ENCODE data around the gene SYMPK.
"Not testable (repeated sequence)": the region's sequence is repeated elsewhere in the genome, so short reads cannot be mapped to it uniquely, and the experiment has no call there.

SYMPK gene

GRCh38 chr19:45872095-45872919 is 9.4 kb upstream of the SYMPK start:
- TF ChIP-seq CTCF (IDR thresholded peaks at IDR 0.05; ENCODE audit: extremely low read depth, missing control alignments): no peak
- DNase-seq (ENCODE audit: low spot score): no peak

- DNase-seq (ENCODE audit: low spot score): no peak
- no peak for TF ChIP-seq CTCF (IDR thresholded peaks at IDR 0.05; ENCODE audit: extremely low read depth, missing control alignments)
Observed at GRCh38 chr19:45870798-45871197, 7.9 kb upstream of the SYMPK start.

- DNase-seq (ENCODE audit: low spot score): not testable (repeated sequence)
Observed at GRCh38 chr19:45867241-45867640, 4.3 kb upstream of the SYMPK start.

- no peak for DNase-seq (ENCODE audit: low spot score)
- TF ChIP-seq CTCF (IDR thresholded peaks at IDR 0.05; ENCODE audit: extremely low read depth, missing control alignments): no peak
Observed at GRCh38 chr19:45866400-45867176, 3.6 kb upstream of the SYMPK start.

- TF ChIP-seq CTCF (IDR thresholded peaks at IDR 0.05; ENCODE audit: extremely low read depth, missing control alignments): no peak
- no peak for DNase-seq (ENCODE audit: low spot score)
Observed at GRCh38 chr19:45865269-45865948, 2.5 kb upstream of the SYMPK start.

GRCh38 chr19:45864629-45865082 is 1.7 kb upstream of the SYMPK start:
- DNase-seq (ENCODE audit: low spot score): no peak

More at GRCh38 chr19:45864629-45865082, 1.7 kb upstream of the SYMPK start:
- no peak for TF ChIP-seq CTCF (IDR thresholded peaks at IDR 0.05; ENCODE audit: extremely low read depth, missing control alignments)
